ENCODE results near the gene MEIOSIN.
"Not testable (repeated sequence)": the region's sequence is repeated elsewhere in the genome, so short reads cannot be mapped to it uniquely, and the experiment has no call there.

The MEIOSIN gene

DNA sequence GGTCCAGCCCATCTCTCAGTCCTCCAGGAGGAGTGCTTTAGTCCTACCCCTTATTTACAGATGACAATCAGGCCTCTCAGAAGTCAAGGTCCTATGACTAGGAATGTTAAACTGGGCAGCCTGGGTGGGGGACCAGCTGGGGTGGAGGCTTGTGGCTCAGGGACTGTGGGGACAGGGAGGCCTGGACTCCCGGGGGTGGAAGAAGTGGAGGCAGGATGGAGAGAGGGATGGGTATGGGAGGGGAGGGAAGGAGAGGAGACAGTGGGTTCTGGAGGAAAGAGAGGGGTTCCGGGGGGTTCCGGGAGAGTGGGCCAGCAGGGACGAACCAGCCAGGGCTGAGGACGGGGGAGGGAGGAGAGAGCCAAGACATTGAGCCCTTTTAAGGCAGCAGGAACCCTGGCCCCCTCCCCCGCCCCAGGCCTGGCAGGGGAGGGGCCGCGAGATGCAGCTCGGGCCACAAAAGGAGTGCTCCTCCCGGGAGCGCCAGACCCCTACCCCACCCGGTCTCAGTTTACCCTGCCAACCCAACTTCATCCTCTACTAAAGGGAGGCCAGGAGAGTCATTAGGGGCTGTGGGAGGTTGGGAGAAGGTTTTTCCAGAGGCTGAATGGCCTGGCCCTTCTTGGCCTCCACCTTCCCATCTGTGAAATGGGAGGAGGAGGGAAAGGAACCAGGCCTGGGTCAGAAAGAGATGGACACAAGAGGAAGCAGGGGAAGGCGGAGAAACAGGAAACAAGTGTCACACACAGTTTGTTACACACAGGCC, 47.4 kb downstream of the MEIOSIN start:
- DNase-seq (ENCODE audit: low spot score): no peak

- no peak for DNase-seq (ENCODE audit: low spot score)
Observed at GRCh38 chr19:45781214-45782161, 48.2 kb downstream of the MEIOSIN start.

DNA sequence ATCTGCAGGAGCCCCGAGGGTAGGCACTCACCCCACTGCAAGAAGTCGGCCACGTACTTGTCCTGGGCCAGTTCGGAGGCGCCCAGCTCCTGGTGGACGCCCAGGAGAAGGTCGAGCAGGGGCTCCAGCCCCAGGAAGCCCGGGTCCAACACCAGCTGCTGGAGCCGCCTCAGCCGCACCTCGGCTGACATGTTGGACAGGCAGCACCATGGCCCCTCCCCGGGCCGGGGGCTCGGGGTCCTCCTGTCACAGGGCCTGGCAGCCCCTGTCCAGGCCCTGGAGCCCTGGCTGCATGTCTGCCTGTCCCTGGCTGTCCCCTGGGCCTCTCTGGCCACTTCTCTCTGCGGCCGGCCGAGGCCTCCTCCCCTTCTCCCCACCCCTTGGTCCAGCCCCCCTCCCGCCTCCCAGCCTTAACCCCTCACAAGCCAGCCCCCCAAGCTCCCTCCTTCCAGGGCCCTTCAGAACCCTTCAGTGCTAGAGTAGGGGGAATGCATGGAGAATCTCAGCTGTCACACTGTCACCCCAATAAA, 49.0 kb downstream of the MEIOSIN start, which contains the start of gene DMPK:
Gene DMPK (minus strand): TSS at position 329 of the 530 bp plus-strand sequence. CDS start 138 bp downstream, at position 191.
- peak; percentile 78 for DNase-seq (ENCODE audit: low spot score)

GRCh38 chr19:45782820-45783785, 49.9 kb downstream of the MEIOSIN start:
- DNase-seq (ENCODE audit: low spot score): peak; percentile 83

GRCh38 chr19:45784096-45784495, 50.9 kb downstream of the MEIOSIN start:
- DNase-seq (ENCODE audit: low spot score): no peak

- DNase-seq (ENCODE audit: low spot score): no peak
Observed at GRCh38 chr19:45785097-45785496, 51.9 kb downstream of the MEIOSIN start.

GRCh38 chr19:45785781-45786532, 52.7 kb downstream of the MEIOSIN start:
- no peak for DNase-seq (ENCODE audit: low spot score)

GRCh38 chr19:45786533-45786894, 53.3 kb downstream of the MEIOSIN start:
- DNase-seq (ENCODE audit: low spot score): no peak

- DNase-seq (ENCODE audit: low spot score): no peak
Observed at GRCh38 chr19:45789035-45789786, 56.0 kb downstream of the MEIOSIN start.

- DNase-seq (ENCODE audit: low spot score): no peak
Observed at GRCh38 chr19:45790942-45791341, 57.7 kb downstream of the MEIOSIN start.

- no peak for DNase-seq (ENCODE audit: low spot score)
Observed at GRCh38 chr19:45791744-45792469, 58.7 kb downstream of the MEIOSIN start.

GRCh38 chr19:45792470-45793177, 59.4 kb downstream of the MEIOSIN start, which contains the start of gene DMWD:
TSS of gene DMWD (minus strand) at chr19:45792845. CDS start at chr19:45792756, 89 bp downstream.
- peak; percentile 97 for DNase-seq (ENCODE audit: low spot score)

DNA sequence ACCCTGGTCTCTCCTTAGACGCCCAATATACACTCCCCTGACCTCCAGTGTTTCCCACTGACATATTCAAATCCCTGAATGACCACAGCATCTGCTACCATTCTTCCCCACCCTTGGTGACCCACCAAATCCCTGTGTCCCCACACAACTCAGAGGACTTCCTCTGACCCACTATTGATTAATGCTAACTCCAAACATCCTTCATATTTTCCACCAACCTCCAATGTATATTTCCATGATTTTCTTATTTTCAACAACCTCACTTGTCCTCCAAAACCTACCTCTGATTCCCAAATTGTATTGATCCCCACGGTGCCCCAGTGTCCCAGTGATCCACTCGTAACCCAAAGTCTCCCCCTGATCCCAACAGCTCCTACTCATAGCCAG, 59.9 kb downstream of the MEIOSIN start:
- DNase-seq (ENCODE audit: low spot score): no peak

DNA sequence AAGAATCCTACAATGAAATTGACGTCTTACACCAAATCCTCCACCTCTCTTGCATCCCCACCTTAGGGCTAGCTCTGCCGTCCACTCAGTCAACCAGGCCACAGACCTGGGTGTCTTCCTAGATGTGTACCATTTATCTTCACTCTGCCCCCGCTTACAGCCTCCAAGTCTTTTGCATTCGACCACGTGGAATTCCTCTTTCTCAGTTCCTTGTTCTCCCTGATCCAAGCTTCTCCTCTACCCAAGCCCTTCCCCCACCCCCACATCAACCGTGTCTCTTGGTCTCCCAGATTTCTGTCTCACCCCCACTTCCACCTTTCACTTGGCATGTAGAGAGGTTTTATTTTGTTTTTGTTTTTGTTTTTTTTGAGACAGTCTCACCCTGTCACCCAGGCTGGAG, 60.6 kb downstream of the MEIOSIN start:
- DNase-seq (ENCODE audit: low spot score): no peak

- DNase-seq (ENCODE audit: low spot score): no peak
Observed at GRCh38 chr19:45794627-45795026, 61.4 kb downstream of the MEIOSIN start.

DNA sequence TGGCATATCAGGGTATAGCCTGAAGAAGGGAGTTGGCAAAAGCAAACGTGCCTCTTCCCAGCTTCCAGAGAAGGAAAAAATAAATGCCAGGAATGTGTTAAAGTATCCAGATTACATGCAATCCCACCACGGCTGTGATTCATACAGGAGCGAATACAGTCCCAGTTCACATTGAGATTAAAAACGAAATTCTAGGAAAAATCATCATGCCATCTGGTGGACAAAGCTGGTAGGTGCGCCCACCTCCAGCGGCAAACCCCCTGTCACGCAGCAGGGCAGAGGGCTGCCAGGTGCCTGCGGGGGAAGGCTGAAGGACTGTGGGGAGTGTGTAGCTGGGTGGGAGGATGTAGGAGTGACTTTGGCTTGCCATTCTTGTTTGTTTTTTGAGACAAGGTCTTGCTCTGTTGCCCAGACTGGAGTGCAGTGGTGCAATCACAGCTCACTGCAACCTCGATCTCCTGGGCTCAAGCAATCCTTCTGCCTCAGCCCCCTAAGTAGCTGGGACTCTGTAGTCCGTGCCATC, 65.8 kb downstream of the MEIOSIN start:
- DNase-seq (ENCODE audit: low spot score): peak; percentile 90

- DNase-seq (ENCODE audit: low spot score): not testable (repeated sequence)
Observed at GRCh38 chr19:45799541-45799940, 66.3 kb downstream of the MEIOSIN start.

DNA sequence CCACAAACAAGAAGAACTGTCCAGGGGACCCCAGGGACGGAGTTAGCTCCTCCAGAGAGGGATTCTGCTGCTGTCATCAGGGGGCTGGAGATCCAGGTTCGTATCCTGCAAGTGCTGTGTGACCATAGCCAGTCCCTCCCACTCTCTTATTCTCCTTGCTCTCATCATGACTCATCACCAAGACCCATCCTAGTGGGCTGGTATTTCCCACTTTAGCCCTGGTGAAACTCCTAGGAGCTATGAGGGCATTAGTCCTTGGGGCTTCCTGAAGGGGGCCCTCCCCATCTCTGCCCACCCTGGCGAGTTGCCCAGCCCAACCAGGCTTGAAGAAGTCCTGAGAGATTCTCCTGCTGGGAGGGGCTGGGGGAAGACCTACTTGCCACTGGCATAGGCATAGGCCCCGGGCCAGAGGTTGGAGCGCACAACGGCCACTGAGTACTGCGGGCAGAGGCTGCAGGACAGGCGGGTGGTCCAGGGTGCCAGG, 66.9 kb downstream of the MEIOSIN start:
- peak; percentile 52 for DNase-seq (ENCODE audit: low spot score)
